Measurements from ENCODE around the gene ADNP2.

The ADNP2 gene

DNA sequence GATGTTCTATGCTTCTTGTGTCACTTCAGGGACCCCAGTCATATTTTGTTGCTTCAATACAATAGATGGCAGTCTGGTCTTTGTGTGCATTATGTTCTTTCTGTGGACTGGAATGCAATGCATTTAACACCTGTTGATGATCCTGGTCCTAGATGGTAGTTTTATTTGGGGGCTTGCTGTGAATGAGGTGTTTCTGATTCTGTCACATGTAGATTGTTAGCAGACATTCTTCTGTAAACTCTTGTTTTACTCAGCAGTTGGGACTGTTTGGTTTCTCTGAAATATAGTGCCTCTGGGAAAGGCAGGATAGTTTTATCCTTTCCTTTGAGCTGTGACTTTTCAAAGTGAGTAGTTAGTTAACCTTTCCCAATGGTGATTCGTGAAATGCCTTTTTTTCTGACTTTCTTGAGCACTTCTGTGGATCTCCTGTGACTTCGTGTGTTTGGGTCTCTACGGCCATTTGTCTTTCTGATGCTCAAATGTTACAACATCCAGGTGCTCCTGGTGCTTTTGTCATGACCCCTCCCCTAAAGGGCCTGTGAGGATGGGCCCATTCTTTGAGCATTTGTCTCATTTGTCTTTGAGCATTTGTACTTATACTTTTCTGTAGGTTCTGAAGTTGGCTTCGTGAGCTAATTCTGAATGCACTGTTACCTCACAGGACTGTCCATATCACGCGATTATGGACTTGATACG lies 20.8 kb downstream of the ADNP2 start:
- peaks cover 67% of the 10 kb centered on the region for H3K36me3 ChIP-seq (ENCODE audit: control insufficient read depth, insufficient read depth, low read length)
- 80 to 84% methylated on average over 3 to 7 of the region's 7 CpGs for WGBS, 2 experiments (ENCODE audit: insufficient coverage in 2 of 2)

DNA sequence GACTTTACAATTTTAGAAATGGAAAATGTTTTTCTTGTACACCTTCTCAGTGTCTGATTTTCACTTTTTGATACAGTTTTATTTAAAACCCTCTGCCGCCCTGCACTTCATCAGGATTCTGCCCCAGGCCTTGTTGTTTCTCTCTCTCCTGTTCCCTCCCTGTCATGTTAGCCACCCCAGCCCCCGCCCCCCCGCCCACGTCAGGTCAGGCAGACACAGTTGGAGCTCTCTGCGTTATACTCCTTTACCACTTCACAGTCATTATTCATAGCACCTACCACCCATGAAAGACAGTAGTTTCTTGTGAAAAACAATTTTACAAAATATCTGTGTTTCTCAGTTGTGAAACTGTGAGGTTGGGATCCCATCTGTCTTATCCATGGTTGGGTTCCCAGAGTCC lies 21.5 kb downstream of the ADNP2 start:
- Histone ChIP-seq H3K27ac (ENCODE audit: low read depth, low read length, severe bottlenecking) (no peak overlapping the region), H3K4me1 (ENCODE audit: control insufficient read depth, insufficient read depth, low read length, poor library complexity, severe bottlenecking) (peaks cover 3% of the 10 kb centered on the region), H3K36me3 (ENCODE audit: control insufficient read depth, insufficient read depth, low read length) (peaks cover 69% of the 10 kb centered on the region), H3K4me3 (ENCODE audit: extremely low read depth, insufficient read depth, low read length, poor library complexity, severe bottlenecking) (no peak overlapping the region), H3K9me3 (ENCODE audit: control insufficient read depth, low read length) (no peaks in the 10 kb centered on the region)
- WGBS, 2 experiments (ENCODE audit: insufficient coverage in 2 of 2) = 85 to 86% methylated on average over 1 of the region's 5 CpGs

More for the DNA sequence above, 20.8 kb downstream of the ADNP2 start:
- H3K4me1 ChIP-seq (ENCODE audit: control insufficient read depth, insufficient read depth, low read length, poor library complexity, severe bottlenecking) = peaks cover 3% of the 10 kb centered on the region
- no peak overlapping the region for H3K4me3 ChIP-seq (ENCODE audit: extremely low read depth, insufficient read depth, low read length, poor library complexity, severe bottlenecking)
- no peaks in the 10 kb centered on the region for H3K9me3 ChIP-seq (ENCODE audit: control insufficient read depth, low read length)
- H3K27ac ChIP-seq (ENCODE audit: low read depth, low read length, severe bottlenecking) = no peak overlapping the region

DNA sequence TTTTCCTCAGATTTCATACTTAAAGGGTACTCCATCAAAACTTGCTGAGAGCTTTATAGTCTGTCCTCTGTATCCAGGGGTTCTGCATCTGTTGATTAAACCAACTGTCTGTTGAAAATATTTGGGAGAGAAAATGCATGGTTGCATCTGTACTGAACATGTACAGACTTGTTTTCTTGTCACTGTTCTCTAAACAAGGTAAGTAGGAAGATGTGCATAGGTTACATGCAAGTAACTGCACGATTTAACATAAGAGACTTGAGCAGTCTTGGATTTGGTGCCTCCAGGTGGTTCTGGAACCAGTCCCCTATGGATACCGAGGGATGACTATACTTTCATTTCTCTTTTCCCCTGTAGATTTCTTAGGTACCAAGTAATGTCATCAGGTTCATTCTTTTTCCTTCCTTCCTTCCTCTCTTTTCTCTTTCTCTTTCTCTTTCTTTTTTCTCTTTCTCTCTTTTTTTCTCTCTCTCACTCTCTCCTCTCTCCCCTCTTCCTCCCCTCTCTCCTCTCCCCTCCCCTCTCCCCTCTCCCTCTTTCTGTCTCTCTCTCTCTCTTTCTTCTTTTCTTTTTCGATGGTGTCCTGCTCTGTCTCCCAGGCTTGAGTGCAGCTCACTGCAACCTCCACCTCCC lies 23.2 kb downstream of the ADNP2 start:
- Histone ChIP-seq H3K4me1 (ENCODE audit: control insufficient read depth, insufficient read depth, low read length, poor library complexity, severe bottlenecking) (peaks cover 3% of the 10 kb centered on the region), H3K4me3 (ENCODE audit: extremely low read depth, insufficient read depth, low read length, poor library complexity, severe bottlenecking) (no peak overlapping the region), H3K36me3 (ENCODE audit: control insufficient read depth, insufficient read depth, low read length) (peaks cover 75% of the 10 kb centered on the region), H3K27ac (ENCODE audit: low read depth, low read length, severe bottlenecking) (no peak overlapping the region), H3K9me3 (ENCODE audit: control insufficient read depth, low read length) (no peaks in the 10 kb centered on the region)
- WGBS, 2 experiments (ENCODE audit: insufficient coverage in 2 of 2) = 92 to 100% methylated on average over 2 of the region's 3 CpGs

DNA sequence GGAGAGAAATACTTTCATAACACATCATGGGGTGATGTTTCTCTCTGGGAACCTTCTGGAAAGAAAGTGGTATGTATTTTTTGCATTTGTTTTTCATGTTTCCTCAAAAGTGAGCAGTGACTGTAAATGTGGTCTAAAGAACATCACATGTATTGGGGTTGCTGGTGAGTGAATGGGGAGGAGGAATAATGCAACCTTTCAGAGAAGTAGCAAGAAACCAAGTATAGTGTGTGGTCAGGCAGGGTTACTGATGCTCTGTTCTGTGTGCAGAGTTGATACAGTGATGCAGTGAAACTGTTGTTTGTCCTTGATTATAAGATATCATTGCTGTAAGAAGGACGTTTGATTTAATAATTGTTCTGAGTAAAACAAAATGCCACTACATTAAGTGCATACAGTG lies 24.1 kb downstream of the ADNP2 start:
- Histone ChIP-seq H3K36me3 (ENCODE audit: control insufficient read depth, insufficient read depth, low read length) (peaks cover 77% of the 10 kb centered on the region), H3K4me3 (ENCODE audit: extremely low read depth, insufficient read depth, low read length, poor library complexity, severe bottlenecking) (no peak overlapping the region)

DNA sequence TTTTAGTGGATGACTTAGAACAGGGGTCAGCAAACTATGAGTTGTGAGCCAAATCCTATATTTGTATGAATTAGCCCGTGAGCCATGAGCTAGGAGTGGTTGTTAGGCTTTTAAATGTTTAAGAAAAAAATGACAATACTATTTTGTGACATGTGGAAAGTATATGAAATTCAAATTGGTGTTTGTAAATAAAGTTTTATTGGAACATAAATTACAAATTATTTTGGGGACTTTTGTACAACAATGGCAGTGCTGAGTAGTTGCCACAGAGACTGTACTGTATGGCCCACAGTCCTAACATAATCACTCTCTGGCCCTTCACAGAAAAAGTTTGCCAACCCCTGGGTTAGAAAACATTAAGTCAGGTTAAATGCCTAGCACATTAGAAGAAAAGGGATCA lies 26.1 kb downstream of the ADNP2 start:
- Histone ChIP-seq H3K36me3 (ENCODE audit: control insufficient read depth, insufficient read depth, low read length) (peaks cover 84% of the 10 kb centered on the region), H3K9me3 (ENCODE audit: control insufficient read depth, low read length) (no peaks in the 10 kb centered on the region), H3K4me1 (ENCODE audit: control insufficient read depth, insufficient read depth, low read length, poor library complexity, severe bottlenecking) (peaks cover 1% of the 10 kb centered on the region), H3K27ac (ENCODE audit: low read depth, low read length, severe bottlenecking) (no peak overlapping the region), H3K4me3 (ENCODE audit: extremely low read depth, insufficient read depth, low read length, poor library complexity, severe bottlenecking) (no peak overlapping the region)
- 100% methylated on average over 1 of the region's 1 CpG; no CpG with 5 or more reads in 1 of the 2 experiments for WGBS, 2 experiments (ENCODE audit: insufficient coverage in 2 of 2)

More for the DNA sequence above, 24.1 kb downstream of the ADNP2 start:
- Histone ChIP-seq H3K27ac (ENCODE audit: low read depth, low read length, severe bottlenecking) (no peak overlapping the region), H3K9me3 (ENCODE audit: control insufficient read depth, low read length) (no peaks in the 10 kb centered on the region), H3K4me1 (ENCODE audit: control insufficient read depth, insufficient read depth, low read length, poor library complexity, severe bottlenecking) (peaks cover 3% of the 10 kb centered on the region)
- no CpG with 5 or more reads among the region's 1 CpG for WGBS, 2 experiments (ENCODE audit: insufficient coverage in 2 of 2)

DNA sequence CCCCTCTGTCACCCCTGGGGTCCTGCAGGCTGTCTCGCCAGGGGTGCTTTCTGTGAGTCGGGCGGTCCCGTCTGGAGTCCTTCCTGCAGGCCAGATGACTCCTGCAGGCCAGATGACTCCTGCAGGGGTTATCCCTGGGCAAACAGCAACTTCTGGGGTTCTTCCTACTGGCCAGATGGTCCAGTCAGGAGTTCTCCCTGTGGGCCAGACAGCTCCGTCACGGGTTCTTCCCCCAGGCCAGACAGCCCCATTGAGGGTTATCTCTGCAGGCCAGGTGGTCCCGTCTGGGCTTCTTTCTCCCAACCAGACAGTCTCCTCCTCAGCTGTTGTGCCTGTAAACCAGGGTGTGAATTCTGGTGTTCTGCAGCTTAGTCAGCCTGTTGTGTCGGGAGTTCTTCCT lies 27.6 kb downstream of the ADNP2 start:
- H3K4me3 ChIP-seq (ENCODE audit: extremely low read depth, insufficient read depth, low read length, poor library complexity, severe bottlenecking) = no peak overlapping the region
- H3K27ac ChIP-seq (ENCODE audit: low read depth, low read length, severe bottlenecking) = no peak overlapping the region
- WGBS, 2 experiments (ENCODE audit: insufficient coverage in 2 of 2) = 70 to 83% methylated on average over 6 to 8 of the region's 8 CpGs
- no peaks in the 10 kb centered on the region for H3K4me1 ChIP-seq (ENCODE audit: control insufficient read depth, insufficient read depth, low read length, poor library complexity, severe bottlenecking)
- H3K36me3 ChIP-seq (ENCODE audit: control insufficient read depth, insufficient read depth, low read length) = peaks cover 85% of the 10 kb centered on the region
- no peaks in the 10 kb centered on the region for H3K9me3 ChIP-seq (ENCODE audit: control insufficient read depth, low read length)

DNA sequence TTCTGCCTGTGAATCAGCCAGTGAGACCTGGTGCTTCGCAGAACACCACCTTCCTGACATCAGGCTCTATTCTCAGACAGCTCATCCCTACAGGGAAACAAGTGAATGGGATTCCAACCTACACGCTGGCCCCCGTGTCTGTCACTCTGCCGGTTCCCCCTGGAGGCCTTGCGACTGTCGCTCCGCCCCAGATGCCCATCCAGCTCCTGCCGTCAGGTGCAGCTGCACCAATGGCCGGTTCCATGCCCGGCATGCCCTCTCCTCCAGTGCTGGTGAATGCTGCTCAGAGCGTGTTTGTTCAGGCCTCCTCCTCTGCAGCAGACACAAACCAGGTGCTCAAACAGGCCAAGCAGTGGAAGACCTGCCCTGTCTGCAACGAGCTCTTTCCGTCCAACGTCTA lies 28.1 kb downstream of the ADNP2 start:
- H3K4me1 ChIP-seq (ENCODE audit: control insufficient read depth, insufficient read depth, low read length, poor library complexity, severe bottlenecking) = no peaks in the 10 kb centered on the region
- no peak overlapping the region for H3K4me3 ChIP-seq (ENCODE audit: extremely low read depth, insufficient read depth, low read length, poor library complexity, severe bottlenecking)
- 95 to 98% methylated on average over 13 to 14 of the region's 14 CpGs for WGBS, 2 experiments (ENCODE audit: insufficient coverage in 2 of 2)
- H3K36me3 ChIP-seq (ENCODE audit: control insufficient read depth, insufficient read depth, low read length) = peaks cover 87% of the 10 kb centered on the region
- no peaks in the 10 kb centered on the region for H3K9me3 ChIP-seq (ENCODE audit: control insufficient read depth, low read length)
- H3K27ac ChIP-seq (ENCODE audit: low read depth, low read length, severe bottlenecking) = no peak overlapping the region

DNA sequence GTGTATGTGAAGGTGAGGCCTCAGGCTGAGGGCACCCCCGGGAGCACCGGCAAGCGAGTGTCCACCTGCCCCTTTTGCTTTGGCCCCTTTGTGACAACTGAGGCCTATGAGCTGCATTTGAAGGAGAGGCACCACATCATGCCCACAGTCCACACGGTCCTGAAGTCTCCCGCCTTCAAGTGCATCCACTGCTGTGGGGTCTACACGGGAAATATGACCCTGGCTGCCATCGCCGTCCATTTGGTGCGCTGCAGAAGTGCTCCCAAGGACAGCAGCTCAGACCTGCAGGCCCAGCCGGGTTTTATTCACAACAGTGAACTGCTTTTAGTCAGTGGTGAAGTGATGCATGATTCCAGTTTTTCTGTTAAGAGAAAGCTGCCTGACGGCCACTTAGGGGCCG lies 28.9 kb downstream of the ADNP2 start:
- Histone ChIP-seq H3K9me3 (ENCODE audit: control insufficient read depth, low read length) (no peaks in the 10 kb centered on the region), H3K4me3 (ENCODE audit: extremely low read depth, insufficient read depth, low read length, poor library complexity, severe bottlenecking) (no peak overlapping the region), H3K27ac (ENCODE audit: low read depth, low read length, severe bottlenecking) (no peak overlapping the region), H3K36me3 (ENCODE audit: control insufficient read depth, insufficient read depth, low read length) (peaks cover 80% of the 10 kb centered on the region), H3K4me1 (ENCODE audit: control insufficient read depth, insufficient read depth, low read length, poor library complexity, severe bottlenecking) (no peaks in the 10 kb centered on the region)
- WGBS, 2 experiments (ENCODE audit: insufficient coverage in 2 of 2) = 92 to 96% methylated on average over 10 to 12 of the region's 12 CpGs

DNA sequence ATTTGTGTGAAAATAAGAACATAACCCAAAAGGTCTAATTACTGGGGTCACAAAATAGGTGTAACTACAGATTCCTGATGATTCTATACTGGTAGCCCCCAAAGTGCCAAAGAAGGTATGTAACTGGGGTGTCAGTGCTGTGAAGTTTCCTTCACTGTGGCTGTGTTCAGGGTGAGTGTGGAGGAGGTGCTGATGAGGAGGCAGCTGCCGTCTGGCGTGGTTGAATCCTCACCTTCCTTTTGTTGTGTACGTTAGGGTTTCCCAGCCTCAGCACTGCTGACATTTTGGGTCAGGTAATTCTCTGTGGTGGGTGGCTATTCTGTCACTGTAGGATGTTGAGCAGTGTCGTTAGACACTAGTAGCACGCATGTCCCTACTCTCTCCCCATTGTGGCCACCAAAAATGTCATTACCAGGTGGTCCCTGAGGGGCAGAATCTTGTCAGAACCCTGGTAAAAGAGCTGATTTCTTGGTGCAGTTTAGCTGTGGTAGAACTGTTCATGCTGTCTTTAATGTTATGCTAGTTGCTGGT lies 31.5 kb downstream of the ADNP2 start:
- no peaks in the 10 kb centered on the region for H3K9me3 ChIP-seq (ENCODE audit: control insufficient read depth, low read length)
- no peaks in the 10 kb centered on the region for H3K4me1 ChIP-seq (ENCODE audit: control insufficient read depth, insufficient read depth, low read length, poor library complexity, severe bottlenecking)
- WGBS, 2 experiments (ENCODE audit: insufficient coverage in 2 of 2) = 90 to 100% methylated on average over 2 to 3 of the region's 5 CpGs
- no peak overlapping the region for H3K27ac ChIP-seq (ENCODE audit: low read depth, low read length, severe bottlenecking)
- H3K36me3 ChIP-seq (ENCODE audit: control insufficient read depth, insufficient read depth, low read length) = peaks cover 62% of the 10 kb centered on the region
- H3K4me3 ChIP-seq (ENCODE audit: extremely low read depth, insufficient read depth, low read length, poor library complexity, severe bottlenecking) = no peak overlapping the region

DNA sequence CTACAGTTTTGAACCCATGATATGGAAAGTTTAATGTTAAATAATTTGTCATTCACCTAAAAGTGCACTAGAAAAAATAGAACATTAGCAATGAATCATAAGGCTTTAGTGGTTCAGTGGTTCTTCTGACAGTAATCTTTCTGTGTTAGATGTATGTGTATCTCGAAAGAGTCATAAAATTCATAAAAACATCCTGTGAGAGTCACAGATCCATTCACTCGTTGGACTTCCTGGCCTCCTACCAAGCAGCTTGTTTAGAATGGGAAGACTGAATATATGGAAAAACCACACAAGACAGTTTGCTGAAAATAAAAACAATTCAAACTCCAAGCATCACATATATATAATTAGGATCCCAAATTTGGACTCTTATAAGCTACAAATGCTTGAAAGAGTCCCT lies 34.8 kb downstream of the ADNP2 start:
- Histone ChIP-seq H3K9me3 (ENCODE audit: control insufficient read depth, low read length) (no peaks in the 10 kb centered on the region), H3K36me3 (ENCODE audit: control insufficient read depth, insufficient read depth, low read length) (peaks cover 54% of the 10 kb centered on the region), H3K4me3 (ENCODE audit: extremely low read depth, insufficient read depth, low read length, poor library complexity, severe bottlenecking) (no peak overlapping the region), H3K4me1 (ENCODE audit: control insufficient read depth, insufficient read depth, low read length, poor library complexity, severe bottlenecking) (no peaks in the 10 kb centered on the region), H3K27ac (ENCODE audit: low read depth, low read length, severe bottlenecking) (no peak overlapping the region)
- no CpG with 5 or more reads among the region's 2 CpGs for WGBS, 2 experiments (ENCODE audit: insufficient coverage in 2 of 2)
